HG03442 (cell line): ENCODE measurements around the gene LSM7.

Source experiments
- ATAC-seq: cut with Tn5 transposase; IDR thresholded peaks from one replicate; pipeline ENCODE4 v1.9.1; 2021; ENCODE audit warnings: mild to moderate bottlenecking, moderate library complexity; ENCODE audit not compliant: unreplicated experiment

Gene LSM7

DNA sequence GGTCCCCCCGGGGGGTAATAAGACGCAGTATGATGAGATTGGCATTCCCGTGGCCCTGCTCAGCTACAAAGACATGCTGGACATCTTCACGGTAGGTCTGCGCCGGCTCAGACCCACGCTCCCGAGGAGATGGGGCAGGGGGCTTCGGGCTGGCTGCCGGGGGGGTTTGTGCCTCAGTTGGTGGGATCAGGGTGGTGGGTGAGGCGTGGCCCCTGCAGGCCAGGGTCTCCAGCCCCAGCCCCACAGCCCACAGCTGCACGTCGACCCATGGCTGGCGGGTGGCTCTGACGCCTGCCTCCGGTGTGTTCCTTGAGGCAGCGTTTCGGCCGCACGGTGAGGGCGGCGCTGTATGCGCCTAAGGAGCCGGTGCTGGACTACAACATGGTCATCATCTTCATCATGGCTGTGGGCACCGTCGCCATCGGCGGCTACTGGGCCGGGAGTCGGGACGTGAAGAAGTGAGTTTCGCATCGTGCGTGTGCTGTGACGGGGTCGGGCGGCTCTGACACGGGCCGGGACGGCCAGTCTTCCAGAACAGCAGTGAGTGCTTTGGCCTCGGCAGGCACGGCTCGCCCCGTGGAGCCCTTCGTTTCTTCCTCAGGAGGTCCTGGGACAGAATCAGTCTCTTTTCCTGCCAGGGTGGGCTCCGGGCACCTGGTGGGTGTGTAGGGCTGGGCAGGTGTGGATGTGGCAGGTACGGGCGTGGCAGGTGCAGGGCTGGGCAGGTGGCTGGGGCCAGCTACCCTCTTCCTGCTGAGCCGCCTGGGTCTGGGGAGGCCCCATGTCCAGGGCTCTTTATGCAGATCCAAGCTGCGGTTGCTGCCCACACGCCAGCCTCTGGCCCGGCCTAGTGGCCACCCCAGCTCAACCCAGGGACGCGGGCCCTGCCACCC, 10.6 kb upstream of the LSM7 start:
- no peak for ATAC-seq

DNA sequence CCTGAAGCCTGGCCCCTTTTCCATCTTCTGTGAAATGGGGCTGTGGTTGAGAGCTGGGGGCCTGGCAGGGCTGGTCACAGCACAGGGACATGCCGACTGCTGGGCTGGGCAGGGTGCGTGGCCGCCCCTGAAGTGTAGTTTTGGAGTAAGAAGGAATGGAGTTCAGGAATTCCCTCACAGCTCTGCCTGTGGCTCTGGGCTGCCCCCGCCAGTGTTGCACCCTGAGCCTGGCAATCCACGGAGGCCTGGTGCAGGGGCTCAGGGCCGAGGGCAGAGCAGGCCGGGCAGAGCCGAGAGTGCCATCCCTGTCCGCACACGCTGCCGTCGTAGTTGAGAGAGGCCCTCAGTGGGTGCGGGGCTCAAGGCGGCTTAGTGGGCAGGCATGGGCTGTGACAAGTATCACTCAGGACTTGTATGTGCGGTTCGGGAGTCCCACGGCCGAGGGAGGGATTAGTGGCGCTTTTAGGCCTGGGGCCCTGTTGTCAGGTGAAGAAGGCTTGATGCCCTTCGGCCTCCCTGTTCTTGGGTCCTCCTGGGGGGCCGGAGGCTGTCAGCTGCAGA, 9.7 kb upstream of the LSM7 start:
- ATAC-seq = no peak

DNA sequence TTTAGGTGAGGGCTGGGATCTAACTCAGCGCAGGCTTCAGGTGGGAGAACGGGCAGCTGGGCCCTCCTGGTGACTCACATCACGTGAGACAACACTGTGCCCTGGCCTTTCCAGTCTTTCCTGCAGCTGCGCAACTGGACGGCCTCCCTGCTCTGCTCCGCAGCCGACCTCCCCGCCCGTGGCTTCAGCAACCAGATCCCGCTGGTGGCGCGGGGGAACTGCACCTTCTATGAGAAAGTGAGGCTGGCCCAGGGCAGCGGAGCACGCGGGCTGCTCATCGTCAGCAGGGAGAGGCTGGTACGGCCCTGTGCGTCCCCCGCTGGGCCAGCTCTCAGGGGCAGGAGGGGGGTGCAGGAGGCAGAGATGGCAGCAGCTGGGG, 8.9 kb upstream of the LSM7 start:
- ATAC-seq = no peak

DNA sequence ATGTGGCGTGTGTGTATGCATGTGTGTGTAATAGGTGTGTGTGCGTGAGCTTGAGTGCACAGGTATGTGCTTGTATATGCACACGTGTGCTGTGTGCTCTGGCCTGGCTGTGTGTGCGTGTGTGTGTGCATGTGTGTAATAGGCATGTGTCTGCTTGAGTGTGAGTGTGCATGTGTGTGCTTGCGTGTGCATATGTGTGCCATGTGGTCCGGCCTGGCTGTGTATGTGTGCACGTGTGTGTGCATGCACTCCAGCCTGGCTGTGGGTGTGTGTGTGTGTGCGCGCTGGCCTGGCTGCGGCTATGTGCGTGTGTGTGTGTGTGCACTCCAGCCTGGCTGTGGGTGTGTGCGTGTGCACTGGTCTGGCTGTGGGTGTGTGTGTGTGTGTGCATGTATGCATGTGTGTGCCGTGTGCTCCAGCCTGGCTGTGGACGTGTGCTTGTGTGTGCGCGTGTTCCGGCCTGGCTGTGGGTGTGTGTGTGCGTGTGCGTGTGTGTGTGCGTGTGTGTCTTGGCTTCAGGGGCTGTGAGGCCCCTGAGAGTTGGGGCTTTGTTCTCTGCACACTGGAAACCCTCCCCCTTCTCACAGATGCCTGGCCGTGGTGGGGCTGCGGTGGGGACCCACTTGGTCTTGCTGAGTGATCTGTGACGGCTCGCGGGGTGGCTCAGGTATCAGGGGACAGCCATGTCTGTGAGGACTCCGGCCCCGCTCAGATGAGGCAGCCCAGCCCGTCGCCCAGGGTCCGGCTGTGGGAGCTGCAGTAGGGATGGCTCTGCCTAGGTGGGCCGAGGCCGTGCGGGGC, 8.3 kb upstream of the LSM7 start:
- no peak for ATAC-seq

DNA sequence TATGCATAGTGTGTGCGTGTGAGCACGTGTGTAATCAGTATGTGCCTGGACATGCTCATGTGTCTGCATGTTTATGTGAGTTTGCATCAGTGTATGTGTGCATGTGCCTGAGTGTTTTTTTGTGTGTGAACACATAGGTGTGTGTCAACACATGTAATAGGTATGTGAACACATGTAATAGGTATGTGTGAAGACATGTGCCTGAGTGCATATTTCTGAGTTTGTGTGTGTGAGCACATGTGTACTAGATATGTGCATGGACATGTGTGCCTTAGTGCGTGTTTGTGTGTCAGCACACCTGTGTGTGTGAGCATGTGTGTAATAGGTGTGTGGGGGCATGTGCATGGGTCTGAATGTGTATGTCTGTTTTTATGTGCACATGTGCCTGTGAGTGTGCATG, 7.5 kb upstream of the LSM7 start:
- ATAC-seq = no peak

DNA sequence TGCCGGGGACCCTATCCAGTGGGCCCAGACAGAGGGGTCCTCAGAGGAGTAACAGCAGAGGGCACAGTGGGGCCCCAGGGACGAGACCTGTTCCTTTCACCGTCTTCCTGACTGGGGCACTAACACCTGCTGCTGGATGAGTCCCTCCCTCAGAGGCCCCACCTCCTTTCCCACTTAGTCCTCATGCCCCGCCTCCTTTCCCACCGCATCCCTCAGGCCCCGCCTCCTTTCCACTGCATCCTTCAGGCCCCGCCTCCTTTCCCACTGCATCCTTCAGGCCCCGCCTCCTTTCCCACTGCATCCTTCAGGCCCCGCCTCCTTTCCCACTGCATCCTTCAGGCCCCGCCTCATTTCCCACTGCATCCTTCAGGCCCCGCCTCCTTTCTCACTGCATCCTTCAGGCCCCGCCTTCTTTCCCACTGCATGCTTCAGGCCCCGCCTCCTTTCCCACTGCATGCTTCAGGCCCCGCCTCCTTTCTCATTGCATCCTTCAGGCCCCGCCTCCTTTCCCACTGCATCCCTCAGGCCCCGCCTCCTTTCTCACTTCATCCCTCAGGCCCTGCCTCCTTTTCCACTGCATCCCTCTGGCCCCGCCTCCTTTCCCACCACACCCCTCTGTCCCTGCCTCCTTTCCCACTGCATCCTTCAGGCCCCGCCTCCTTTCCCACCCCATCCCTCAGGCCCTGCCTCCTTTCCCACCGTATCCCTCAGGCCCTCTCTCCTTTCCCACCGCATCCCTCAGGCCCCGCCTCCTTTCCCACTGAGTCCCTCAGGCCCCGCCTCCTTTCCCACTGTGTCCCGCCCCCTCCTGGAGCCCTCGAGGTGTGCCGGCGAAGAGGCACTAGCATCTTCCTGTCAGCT, 6.8 kb upstream of the LSM7 start:
- no peak for ATAC-seq

DNA sequence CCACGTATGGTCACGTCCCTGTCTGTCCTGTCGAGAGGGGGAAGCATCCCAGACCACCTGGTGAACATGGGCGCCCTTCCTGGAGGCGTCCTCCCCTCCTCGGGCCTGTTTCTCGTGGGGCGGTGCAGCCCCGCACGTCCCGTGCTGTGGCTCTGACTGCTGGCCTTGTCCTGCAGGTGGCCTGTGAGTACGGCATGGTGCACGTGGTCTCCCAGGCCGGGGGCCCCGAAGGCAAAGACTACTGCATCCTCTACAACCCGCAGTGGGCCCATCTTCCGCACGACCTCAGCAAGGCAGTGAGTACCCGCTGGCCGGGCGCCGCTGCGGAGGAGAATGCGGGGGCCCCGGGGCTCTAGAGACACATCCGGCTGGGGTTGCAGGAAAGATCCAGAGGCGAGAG, 6.0 kb upstream of the LSM7 start:
- no peak for ATAC-seq

DNA sequence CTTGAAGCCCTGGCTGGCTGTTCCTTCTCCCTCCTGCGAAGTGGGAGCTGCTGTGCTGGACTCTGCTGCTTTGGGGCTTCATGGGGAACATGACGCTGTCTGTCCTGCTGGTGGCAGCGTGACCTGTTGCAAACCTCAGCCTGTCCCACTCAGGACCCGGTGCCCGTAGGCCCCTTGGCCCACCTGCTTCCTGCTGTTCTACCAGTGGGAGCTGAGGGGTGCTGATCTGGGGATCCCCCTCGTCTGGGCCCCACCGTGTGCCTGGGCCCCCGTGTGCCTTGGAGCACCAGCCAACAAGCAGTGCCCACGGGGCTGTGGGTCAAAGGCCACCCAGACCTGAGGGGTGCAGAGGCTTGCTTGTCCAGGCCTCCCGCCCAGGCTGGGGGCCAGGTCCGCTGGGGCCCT, 5.4 kb upstream of the LSM7 start:
- no peak for ATAC-seq

DNA sequence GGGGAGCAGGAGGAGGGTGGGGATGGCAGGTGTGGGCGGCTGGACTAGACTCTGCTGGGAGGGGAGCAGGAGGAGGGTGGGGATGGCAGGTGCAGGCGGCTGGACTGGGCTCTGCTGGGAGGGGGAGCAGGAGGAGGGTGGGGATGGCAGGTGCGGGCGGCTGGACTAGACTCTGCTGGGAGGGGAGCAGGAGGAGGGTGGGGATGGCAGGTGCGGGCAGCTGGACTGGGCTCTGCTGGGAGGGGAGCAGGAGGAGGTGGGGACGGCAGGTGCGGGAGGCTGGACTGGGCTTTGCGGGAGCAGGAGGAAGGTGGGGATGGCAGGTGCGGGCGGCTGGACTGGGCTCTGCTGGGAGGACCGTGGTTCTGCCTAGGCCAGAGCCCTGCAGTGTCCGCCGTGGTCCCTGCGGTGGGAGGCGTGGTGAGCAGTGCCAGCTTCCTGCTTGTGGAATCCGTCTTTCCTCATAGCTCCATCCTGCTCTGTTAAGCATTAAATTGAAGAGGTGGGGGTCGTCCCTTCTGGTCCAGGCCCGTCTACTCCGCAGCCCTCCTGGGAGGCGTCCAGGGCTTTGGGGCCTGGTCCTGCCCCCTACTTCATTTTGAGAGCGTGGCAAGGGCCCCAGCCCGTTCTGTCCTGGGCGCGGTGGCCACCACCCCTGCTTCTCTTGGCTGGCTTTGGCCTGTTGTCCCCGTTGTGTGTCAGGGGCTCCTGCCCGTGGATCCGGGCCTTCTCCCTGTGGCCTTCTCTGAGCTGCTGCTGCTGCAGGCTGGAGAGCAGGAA, 4.8 kb upstream of the LSM7 start:
- ATAC-seq = no peak

DNA sequence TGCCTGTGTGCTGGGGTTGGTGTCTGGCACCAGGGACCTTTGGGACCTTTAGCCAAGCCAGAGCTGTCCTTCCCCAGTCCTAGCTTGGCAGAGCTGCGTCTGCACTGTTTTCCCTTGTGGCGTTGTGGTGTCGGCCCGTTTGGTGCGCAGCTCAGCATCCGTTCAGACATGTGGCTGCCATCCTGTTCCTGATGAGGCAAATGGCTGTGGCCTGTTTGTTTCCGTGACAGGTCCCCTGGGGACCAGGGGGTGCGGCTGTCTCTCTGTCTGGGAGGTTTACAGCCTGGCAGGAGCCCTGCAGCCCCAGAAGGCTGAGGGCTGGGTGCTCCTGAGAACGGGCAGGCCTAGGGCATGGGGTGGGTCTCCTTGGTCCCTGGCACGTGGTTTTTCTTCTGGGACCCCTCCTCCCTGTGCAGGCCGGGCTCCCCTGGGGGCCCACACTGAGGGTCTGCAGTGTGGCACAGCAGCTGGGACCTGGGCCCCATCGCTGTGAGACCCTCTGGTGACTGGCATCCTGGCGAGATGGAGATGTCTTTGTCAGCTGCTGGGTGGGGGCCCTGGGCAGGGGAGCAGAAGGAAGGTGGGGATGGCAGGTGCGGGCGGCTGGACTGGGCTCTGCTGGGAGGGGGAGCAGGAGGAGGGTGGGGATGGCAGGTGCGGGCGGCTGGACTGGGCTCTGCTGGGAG, 4.1 kb upstream of the LSM7 start:
- no peak for ATAC-seq

DNA sequence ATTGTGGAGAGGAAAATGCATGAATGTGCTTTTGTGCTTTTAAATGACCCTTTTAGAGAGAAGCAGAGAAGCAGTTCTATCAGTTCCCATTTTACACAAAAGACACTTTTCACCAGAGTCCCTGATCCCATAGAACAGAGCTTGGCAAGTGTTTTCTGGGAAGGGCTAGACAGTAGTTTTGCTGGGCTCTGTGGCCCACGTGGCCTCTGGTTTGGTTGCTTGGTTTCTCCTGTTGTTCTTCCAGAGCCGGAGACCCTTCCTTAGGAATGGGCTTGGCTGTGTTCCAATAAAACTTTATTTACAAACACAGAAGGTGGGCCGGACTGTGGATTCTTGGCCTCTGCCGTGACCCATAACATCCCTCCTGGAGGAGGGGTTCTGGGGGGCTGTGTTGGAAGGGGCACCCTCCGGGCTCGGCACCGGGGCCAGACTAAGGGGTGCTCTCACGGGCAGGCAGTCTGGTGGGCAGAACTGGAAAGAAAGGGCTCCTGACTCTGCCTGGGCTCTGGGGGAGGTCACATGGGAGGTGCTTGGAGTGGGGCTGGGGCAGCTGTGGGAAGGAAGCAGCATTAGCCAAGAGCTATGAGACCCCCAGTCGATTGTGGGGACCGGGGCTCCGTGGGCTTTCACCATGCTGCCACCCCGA, 3.3 kb upstream of the LSM7 start:
- ATAC-seq = no peak

DNA sequence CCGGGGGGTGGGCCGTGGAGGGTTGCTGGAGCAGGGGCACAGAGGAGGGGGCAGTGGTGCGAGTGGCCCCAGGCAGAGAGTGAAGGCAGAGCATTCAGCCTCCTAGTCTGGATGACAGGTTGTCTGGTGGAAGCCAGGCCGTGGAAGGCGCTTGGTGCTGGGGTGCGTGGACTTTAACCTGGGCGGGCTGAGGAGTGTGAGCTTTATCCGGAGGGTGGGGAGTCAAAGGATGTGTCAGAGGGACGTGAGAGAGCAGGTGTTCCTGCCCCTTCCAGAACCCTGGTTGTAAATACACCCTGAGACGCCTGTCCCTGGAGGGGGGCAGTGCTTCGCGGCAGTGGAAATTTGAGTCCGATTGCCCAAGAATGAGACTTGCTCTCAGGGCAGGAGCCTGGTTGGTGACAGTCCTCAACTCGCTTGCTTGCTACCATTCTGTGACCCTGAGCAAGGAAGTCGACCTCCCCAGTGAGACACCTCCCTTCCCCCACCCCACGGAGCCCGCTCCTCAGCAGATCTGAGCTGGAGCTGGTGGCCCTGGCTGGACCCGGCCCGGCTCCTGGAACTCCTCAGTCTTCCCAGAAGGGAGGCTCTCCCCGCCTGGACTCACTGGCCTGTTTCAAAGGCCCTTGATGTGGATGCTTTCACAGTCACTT, 2.4 kb upstream of the LSM7 start:
- no peak for ATAC-seq

DNA sequence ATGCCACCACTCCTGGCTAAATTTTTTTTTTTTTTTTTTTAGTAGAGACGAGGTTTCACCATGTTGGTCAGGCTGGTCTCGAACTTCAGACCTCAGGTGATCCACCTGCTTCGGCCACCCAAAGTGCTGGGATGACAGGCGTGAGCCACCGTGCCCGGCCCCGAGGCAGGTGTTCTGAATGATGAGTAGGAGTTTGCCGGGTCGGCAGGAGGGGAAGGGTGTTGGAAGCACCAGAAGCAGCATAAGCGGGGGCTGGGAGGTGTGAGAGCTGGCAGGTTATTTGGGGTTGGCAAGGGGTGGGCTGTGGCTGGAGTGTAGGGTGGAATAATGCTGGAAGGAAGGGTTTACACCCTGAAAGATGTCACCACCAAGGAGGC, 1.9 kb upstream of the LSM7 start:
- no peak for ATAC-seq

DNA sequence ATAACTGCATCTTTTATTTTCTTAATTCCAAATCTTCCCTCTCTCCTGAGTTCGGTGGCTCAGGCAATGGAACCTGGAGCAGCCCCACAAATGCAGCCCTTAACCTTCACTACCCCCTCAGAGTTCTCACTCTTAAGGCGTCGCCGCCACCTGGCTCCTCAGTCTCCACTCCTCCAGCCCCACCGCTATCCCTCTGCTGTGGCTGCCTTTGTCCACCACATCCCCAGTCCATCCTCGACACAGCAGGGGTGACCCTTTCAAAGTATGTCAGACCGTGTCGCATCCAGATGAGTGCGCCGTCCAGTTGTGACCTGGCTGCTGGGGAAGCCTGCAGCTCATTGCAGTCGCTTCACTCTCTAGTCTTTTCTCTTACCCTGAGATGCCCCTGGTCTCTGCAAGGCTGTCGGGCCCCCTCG, 1.1 kb upstream of the LSM7 start:
- ATAC-seq = no peak

DNA sequence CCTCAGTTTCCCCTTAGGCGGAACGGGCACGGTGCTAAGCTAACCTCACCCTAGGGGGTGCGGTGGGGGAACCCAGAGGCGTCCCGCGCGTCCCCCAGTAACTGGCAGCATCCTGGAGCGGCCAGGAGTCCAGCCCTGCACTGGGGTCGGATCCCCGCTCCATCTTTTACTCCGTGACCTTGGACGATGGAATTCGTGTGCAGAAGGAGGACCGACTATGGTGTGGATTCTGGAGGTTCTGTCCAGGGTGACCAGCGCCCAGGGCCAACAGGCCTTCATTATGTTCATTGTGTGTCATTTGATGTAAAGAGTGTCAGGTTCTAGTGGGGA, 728 bp upstream of the LSM7 start:
- no peak for ATAC-seq

DNA sequence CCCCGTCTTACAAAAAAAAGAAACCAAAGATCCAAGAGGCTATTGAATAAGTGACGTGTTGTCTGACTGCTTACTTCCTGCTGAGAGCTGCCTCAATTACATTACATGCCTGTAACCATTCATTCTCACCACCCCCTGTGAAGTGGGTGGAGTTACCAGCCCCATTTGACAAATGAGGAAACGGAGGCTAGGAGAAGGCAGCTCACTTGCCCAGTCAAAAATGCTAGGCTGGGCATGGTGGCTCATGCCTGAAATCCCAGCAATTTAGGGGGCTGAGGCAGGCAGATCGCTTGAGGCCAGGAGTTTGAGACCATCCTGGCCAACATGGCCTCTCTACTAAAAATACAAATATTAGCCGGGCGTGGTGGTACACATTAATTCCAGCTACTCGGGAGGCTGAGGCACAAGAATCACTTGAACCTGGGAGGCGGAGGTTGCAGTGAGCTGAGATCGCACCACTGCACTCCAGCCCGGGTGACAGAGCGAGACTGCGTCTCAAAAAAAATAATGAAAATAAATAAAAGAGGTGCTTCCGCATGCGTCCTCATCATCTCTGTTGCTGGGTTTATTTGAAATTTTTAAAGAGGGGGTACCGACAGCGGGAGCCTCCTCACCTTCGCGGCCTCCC, 499 bp downstream of the LSM7 start:
- no peak for ATAC-seq

DNA sequence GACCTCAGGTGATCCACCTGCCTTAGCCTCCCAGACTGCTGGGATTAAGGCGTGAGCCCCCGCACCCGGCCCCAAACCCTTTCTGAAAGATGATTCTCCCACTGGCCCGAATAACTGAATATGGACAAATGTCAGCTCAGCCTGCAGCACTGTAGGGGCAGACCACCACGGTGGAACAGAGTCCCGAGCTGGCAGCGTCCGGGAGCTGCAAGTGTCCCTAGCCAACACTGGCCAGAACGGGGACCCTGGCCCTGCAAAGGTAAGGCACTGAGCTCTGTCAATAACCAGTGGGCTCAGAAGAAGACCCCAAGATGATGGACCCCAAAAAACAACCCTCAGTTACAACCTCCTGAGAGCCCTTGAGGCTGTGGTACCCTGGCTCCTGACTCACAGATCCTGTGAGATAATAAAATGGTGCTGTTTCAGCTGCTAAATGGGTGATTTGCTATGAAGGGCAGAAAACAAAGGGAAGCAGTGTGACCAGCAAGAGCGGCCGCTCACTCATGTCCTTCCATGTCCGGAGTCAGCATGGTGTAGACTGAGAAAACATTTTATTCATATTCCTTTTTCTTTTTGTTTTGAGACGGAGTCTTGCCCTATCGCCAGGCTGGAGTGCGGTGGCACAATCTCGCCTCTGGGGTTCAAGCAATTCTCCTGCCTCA, 1.6 kb downstream of the LSM7 start:
- no peak for ATAC-seq
